ENCODE measurements around the gene GSTM4.
"Not testable (repeated sequence)": the region's sequence is repeated elsewhere in the genome, so short reads cannot be mapped to it uniquely, and the experiment has no call there.

Gene GSTM4

DNA sequence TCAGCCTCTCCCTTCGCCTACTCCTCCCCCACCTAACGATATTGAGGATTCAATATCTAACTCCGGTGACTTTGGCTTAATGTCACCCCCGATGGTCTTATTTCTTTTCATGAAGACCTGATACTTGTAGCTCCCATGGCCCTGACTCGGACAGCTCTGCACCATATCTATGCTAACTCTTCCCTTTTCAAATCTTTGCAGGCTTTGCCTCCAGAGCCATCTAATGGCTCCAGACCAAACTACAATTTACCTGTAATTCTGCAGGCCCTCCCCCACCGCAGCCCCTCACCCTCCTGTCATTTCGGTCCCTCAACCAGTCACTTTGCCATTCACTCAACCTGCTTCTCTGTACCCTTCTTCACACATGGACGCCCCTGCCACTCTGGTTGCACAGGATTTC lies 48.3 kb downstream of the GSTM4 start:
- no peak overlapping the region for H3K9ac ChIP-seq (ENCODE audit: low read length)
- H3K36me3 ChIP-seq (ENCODE audit: control insufficient read depth in 1 of 2, insufficient read depth in 2 of 2, low read depth in 1 of 2, low read length in 2 of 2), result no peaks in the 10 kb centered on the region
- no peak overlapping the region for H2BK120ac ChIP-seq (ENCODE audit: low read depth, low read length)
- H2BK5ac ChIP-seq (ENCODE audit: low read depth, low read length, poor library complexity, severe bottlenecking), result no peak overlapping the region
- H3K9me3 ChIP-seq (ENCODE audit: control insufficient read depth, low read length), result peaks cover 17% of the 10 kb centered on the region
- no peaks in the 10 kb centered on the region for H3K4me1 ChIP-seq (ENCODE audit: control insufficient read depth, insufficient read depth, low read depth, low read length)
- H2BK12ac ChIP-seq (ENCODE audit: low read length in 2 of 2), result no peak overlapping the region
- DNase-seq, result no peak
- no peak overlapping the region for H2AK5ac ChIP-seq (ENCODE audit: low read length, severe bottlenecking)
- no peak overlapping the region for H4K8ac ChIP-seq (ENCODE audit: low read length)
- no peak overlapping the region for H3K4me2 ChIP-seq (ENCODE audit: low read length, poor library complexity, severe bottlenecking)
- H3K18ac ChIP-seq (ENCODE audit: low read depth in 1 of 2, low read length in 2 of 2), result no peak overlapping the region
- H3K14ac ChIP-seq (ENCODE audit: low read length in 2 of 2), result no peak overlapping the region
- no peaks in the 10 kb centered on the region for H3K79me1 ChIP-seq (replicated peaks; ENCODE audit: low read length, poor library complexity, severe bottlenecking)
- H3K27me3 ChIP-seq (ENCODE audit: control insufficient read depth in 1 of 2, insufficient read depth in 1 of 2, low read length in 2 of 2), result no peaks in the 10 kb centered on the region
- H3K27ac ChIP-seq (ENCODE audit: low read length, poor library complexity, severe bottlenecking), result no peak overlapping the region
- no peak overlapping the region for H3K4me3 ChIP-seq (ENCODE audit: insufficient read depth in 1 of 2, low read depth in 1 of 2, low read length in 2 of 2)
- WGBS, result 85% methylated on average over 8 of the region's 8 CpGs
- no peak overlapping the region for H3K4ac ChIP-seq (ENCODE audit: low read depth in 1 of 2, low read length in 2 of 2)
- H3K23ac ChIP-seq (ENCODE audit: low read length in 2 of 2), result no peak overlapping the region
- no peak overlapping the region for H2AFZ ChIP-seq (ENCODE audit: low read depth, low read length)
- no peak overlapping the region for H2BK15ac ChIP-seq (ENCODE audit: low read depth, poor library complexity, severe bottlenecking)
- no peak overlapping the region for H4K91ac ChIP-seq (ENCODE audit: low read length)

- H2AFZ ChIP-seq (ENCODE audit: low read depth, low read length), result no peak overlapping the region
- H3K9me3 ChIP-seq (ENCODE audit: control insufficient read depth, low read length), result peaks cover 17% of the 10 kb centered on the region
- H4K8ac ChIP-seq (ENCODE audit: low read length), result no peak overlapping the region
- no peaks in the 10 kb centered on the region for H3K79me1 ChIP-seq (replicated peaks; ENCODE audit: low read length, poor library complexity, severe bottlenecking)
- no peak overlapping the region for H2BK5ac ChIP-seq (ENCODE audit: low read depth, low read length, poor library complexity, severe bottlenecking)
- no peak overlapping the region for H4K91ac ChIP-seq (ENCODE audit: low read length)
- no peak overlapping the region for H3K9ac ChIP-seq (ENCODE audit: low read length)
- no peak overlapping the region for H3K23ac ChIP-seq (ENCODE audit: low read length in 2 of 2)
- H2BK12ac ChIP-seq (ENCODE audit: low read length in 2 of 2), result no peak overlapping the region
- H3K27me3 ChIP-seq (ENCODE audit: control insufficient read depth in 1 of 2, insufficient read depth in 1 of 2, low read length in 2 of 2), result no peaks in the 10 kb centered on the region
- no peak overlapping the region for H3K27ac ChIP-seq (ENCODE audit: low read length, poor library complexity, severe bottlenecking)
- no peak overlapping the region for H3K4ac ChIP-seq (ENCODE audit: low read depth in 1 of 2, low read length in 2 of 2)
- H3K14ac ChIP-seq (ENCODE audit: low read length in 2 of 2), result no peak overlapping the region
- H3K4me2 ChIP-seq (ENCODE audit: low read length, poor library complexity, severe bottlenecking), result no peak overlapping the region
- H2AK5ac ChIP-seq (ENCODE audit: low read length, severe bottlenecking), result no peak overlapping the region
- no peak overlapping the region for H3K18ac ChIP-seq (ENCODE audit: low read depth in 1 of 2, low read length in 2 of 2)
- no peak overlapping the region for H3K4me3 ChIP-seq (ENCODE audit: insufficient read depth in 1 of 2, low read depth in 1 of 2, low read length in 2 of 2)
- H2BK15ac ChIP-seq (ENCODE audit: low read depth, poor library complexity, severe bottlenecking), result no peak overlapping the region
- DNase-seq, result no peak
- no peaks in the 10 kb centered on the region for H3K4me1 ChIP-seq (ENCODE audit: control insufficient read depth, insufficient read depth, low read depth, low read length)
- WGBS, result 90% methylated on average over 4 of the region's 4 CpGs
- no peak overlapping the region for H2BK120ac ChIP-seq (ENCODE audit: low read depth, low read length)
- no peaks in the 10 kb centered on the region for H3K36me3 ChIP-seq (ENCODE audit: control insufficient read depth in 1 of 2, insufficient read depth in 2 of 2, low read depth in 1 of 2, low read length in 2 of 2)
Measured at GRCh38 chr1:109705411-109705810, 49.5 kb downstream of the GSTM4 start.

GRCh38 chr1:109708949-109709348 lies 53.0 kb downstream of the GSTM4 start:
- H3K4me1 ChIP-seq (ENCODE audit: control insufficient read depth, insufficient read depth, low read depth, low read length); H2BK5ac ChIP-seq (ENCODE audit: low read depth, low read length, poor library complexity, severe bottlenecking); H3K18ac ChIP-seq (ENCODE audit: low read depth in 1 of 2, low read length in 2 of 2); H3K27ac ChIP-seq (ENCODE audit: low read length, poor library complexity, severe bottlenecking); DNase-seq; H3K4me3 ChIP-seq (ENCODE audit: insufficient read depth in 1 of 2, low read depth in 1 of 2, low read length in 2 of 2); H2AK5ac ChIP-seq (ENCODE audit: low read length, severe bottlenecking); H3K36me3 ChIP-seq (ENCODE audit: control insufficient read depth in 1 of 2, insufficient read depth in 2 of 2, low read depth in 1 of 2, low read length in 2 of 2); H3K79me1 ChIP-seq (replicated peaks; ENCODE audit: low read length, poor library complexity, severe bottlenecking); H3K27me3 ChIP-seq (ENCODE audit: control insufficient read depth in 1 of 2, insufficient read depth in 1 of 2, low read length in 2 of 2); H2BK15ac ChIP-seq (ENCODE audit: low read depth, poor library complexity, severe bottlenecking); H2BK12ac ChIP-seq (ENCODE audit: low read length in 2 of 2); H3K14ac ChIP-seq (ENCODE audit: low read length in 2 of 2); H2AFZ ChIP-seq (ENCODE audit: low read depth, low read length); H2BK120ac ChIP-seq (ENCODE audit: low read depth, low read length); H4K91ac ChIP-seq (ENCODE audit: low read length); H3K9ac ChIP-seq (ENCODE audit: low read length); H3K4me2 ChIP-seq (ENCODE audit: low read length, poor library complexity, severe bottlenecking); H3K23ac ChIP-seq (ENCODE audit: low read length in 2 of 2); H3K4ac ChIP-seq (ENCODE audit: low read depth in 1 of 2, low read length in 2 of 2); H4K8ac ChIP-seq (ENCODE audit: low read length): not testable (repeated sequence)
- 94% methylated on average over 4 of the region's 4 CpGs for WGBS
- peaks cover 11% of the 10 kb centered on the region for H3K9me3 ChIP-seq (ENCODE audit: control insufficient read depth, low read length)

- not testable (repeated sequence) for H4K8ac ChIP-seq (ENCODE audit: low read length); H3K4ac ChIP-seq (ENCODE audit: low read depth in 1 of 2, low read length in 2 of 2); H2BK15ac ChIP-seq (ENCODE audit: low read depth, poor library complexity, severe bottlenecking); H3K9me3 ChIP-seq (ENCODE audit: control insufficient read depth, low read length); H2AK5ac ChIP-seq (ENCODE audit: low read length, severe bottlenecking); H3K36me3 ChIP-seq (ENCODE audit: control insufficient read depth in 1 of 2, insufficient read depth in 2 of 2, low read depth in 1 of 2, low read length in 2 of 2); H3K18ac ChIP-seq (ENCODE audit: low read depth in 1 of 2, low read length in 2 of 2); H3K4me3 ChIP-seq (ENCODE audit: insufficient read depth in 1 of 2, low read depth in 1 of 2, low read length in 2 of 2); H4K91ac ChIP-seq (ENCODE audit: low read length); DNase-seq; H2BK120ac ChIP-seq (ENCODE audit: low read depth, low read length); H3K14ac ChIP-seq (ENCODE audit: low read length in 2 of 2); H3K4me1 ChIP-seq (ENCODE audit: control insufficient read depth, insufficient read depth, low read depth, low read length); H3K9ac ChIP-seq (ENCODE audit: low read length); H3K27ac ChIP-seq (ENCODE audit: low read length, poor library complexity, severe bottlenecking); H3K23ac ChIP-seq (ENCODE audit: low read length in 2 of 2); H3K4me2 ChIP-seq (ENCODE audit: low read length, poor library complexity, severe bottlenecking); H3K79me1 ChIP-seq (replicated peaks; ENCODE audit: low read length, poor library complexity, severe bottlenecking); H3K27me3 ChIP-seq (ENCODE audit: control insufficient read depth in 1 of 2, insufficient read depth in 1 of 2, low read length in 2 of 2); H2AFZ ChIP-seq (ENCODE audit: low read depth, low read length); H2BK12ac ChIP-seq (ENCODE audit: low read length in 2 of 2); H2BK5ac ChIP-seq (ENCODE audit: low read depth, low read length, poor library complexity, severe bottlenecking)
Measured at GRCh38 chr1:109709822-109710221, 53.9 kb downstream of the GSTM4 start.

Data from mesenchymal stem cell (in vitro differentiated cells and primary cell).